Activated CD4-positive, alpha-beta T cell treated with anti-CD3 and anti-CD28 coated beads, Interleukin-2, amount 50 U/mL, for 1 hour (primary cell): ENCODE data around the gene CHD6.

Experiments
- DNase-seq: peaks from one replicate; pipeline ENCODE4 v3.0.0-alpha.2; 2020

Gene CHD6

GRCh38 chr20:41390889-41391288 is 227.3 kb downstream of the CHD6 start:
- no peak for DNase-seq

GRCh38 chr20:41387444-41387851 is 230.7 kb downstream of the CHD6 start:
- DNase-seq: no peak

GRCh38 chr20:41386502-41387427 is 231.4 kb downstream of the CHD6 start:
- no peak for DNase-seq

- DNase-seq: no peak
Observed at GRCh38 chr20:41382791-41383305, 235.3 kb downstream of the CHD6 start.

GRCh38 chr20:41380551-41381193 is 237.5 kb downstream of the CHD6 start:
- DNase-seq: no peak

GRCh38 chr20:41379551-41379950 is 238.6 kb downstream of the CHD6 start:
- no peak for DNase-seq

- DNase-seq: no peak
Observed at GRCh38 chr20:41377275-41377674, 240.9 kb downstream of the CHD6 start.

- DNase-seq: no peak
Observed at GRCh38 chr20:41376349-41376748, 241.8 kb downstream of the CHD6 start.

GRCh38 chr20:41375846-41376245 is 242.3 kb downstream of the CHD6 start:
- DNase-seq: no peak

GRCh38 chr20:41373931-41374920 is 244.0 kb downstream of the CHD6 start:
- no peak for DNase-seq

- no peak for DNase-seq
Observed at GRCh38 chr20:41373251-41373783, 244.9 kb downstream of the CHD6 start.

GRCh38 chr20:41371371-41371770 is 246.8 kb downstream of the CHD6 start:
- DNase-seq: no peak

- DNase-seq: no peak
Observed at GRCh38 chr20:41370176-41370575, 248.0 kb downstream of the CHD6 start.

GRCh38 chr20:41369673-41370072 is 248.5 kb downstream of the CHD6 start:
- DNase-seq: no peak

- no peak for DNase-seq
Observed at GRCh38 chr20:41367956-41368355, 250.2 kb downstream of the CHD6 start.

GRCh38 chr20:41367393-41367695 is 250.8 kb downstream of the CHD6 start:
- no peak for DNase-seq

GRCh38 chr20:41366546-41367392 is 251.4 kb downstream of the CHD6 start, which contains the start of gene EMILIN3:
TSS of gene EMILIN3 (minus strand) at chr20:41366818. CDS start at chr20:41366634, 184 bp downstream.
- DNase-seq: no peak

GRCh38 chr20:41365777-41366545 is 252.2 kb downstream of the CHD6 start:
- no peak for DNase-seq

GRCh38 chr20:41364967-41365765 is 253.0 kb downstream of the CHD6 start:
- DNase-seq: no peak
